Retinal pigment epithelial cell (primary cell): ENCODE measurements around the gene HNRNPA2B1.

ENCODE experiments used
- DNase-seq: peaks from one replicate; pipeline ENCODE4 v3.0.0-alpha.2; 2010; ENCODE audit warnings: low read depth
- H3K4me3 ChIP-seq: 2 replicates; pipeline ENCODE4 v1.5.1; 2011; ENCODE audit warnings: mild to moderate bottlenecking, low read length, control low read depth, moderate library complexity
- TF ChIP-seq, protein P1 (sequence below): conservative IDR thresholded peaks from 2 replicates; pipeline ENCODE4 v1.5.1; 2011; ENCODE audit warnings: low read depth, low read length, control low read depth, inconsistent platforms

HNRNPA2B1 gene

DNA sequence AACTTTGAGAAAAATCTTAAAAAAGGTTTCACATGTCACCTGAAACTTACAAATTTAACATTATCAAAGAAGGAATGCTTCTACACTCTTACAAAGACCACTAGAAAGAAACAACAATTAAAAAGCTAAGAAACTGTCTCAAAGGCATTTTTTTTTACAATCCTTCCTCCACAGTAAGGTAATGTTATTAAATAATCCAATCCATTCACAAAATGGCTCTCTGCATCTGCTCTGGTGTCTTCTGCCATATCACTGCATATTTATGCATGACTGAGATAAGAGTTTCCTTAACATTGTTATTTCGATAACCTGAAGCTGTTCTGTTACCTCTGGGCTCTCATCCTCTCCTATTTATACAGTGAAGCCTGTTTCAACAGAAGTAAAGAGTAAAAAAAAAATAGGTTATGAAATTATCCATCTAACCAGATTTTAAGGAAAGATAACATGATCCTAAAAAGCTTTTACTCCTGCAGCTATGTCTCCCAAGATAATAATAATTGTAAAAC is 8.5 kb downstream of the HNRNPA2B1 start:
- TF ChIP-seq, protein P1, sequence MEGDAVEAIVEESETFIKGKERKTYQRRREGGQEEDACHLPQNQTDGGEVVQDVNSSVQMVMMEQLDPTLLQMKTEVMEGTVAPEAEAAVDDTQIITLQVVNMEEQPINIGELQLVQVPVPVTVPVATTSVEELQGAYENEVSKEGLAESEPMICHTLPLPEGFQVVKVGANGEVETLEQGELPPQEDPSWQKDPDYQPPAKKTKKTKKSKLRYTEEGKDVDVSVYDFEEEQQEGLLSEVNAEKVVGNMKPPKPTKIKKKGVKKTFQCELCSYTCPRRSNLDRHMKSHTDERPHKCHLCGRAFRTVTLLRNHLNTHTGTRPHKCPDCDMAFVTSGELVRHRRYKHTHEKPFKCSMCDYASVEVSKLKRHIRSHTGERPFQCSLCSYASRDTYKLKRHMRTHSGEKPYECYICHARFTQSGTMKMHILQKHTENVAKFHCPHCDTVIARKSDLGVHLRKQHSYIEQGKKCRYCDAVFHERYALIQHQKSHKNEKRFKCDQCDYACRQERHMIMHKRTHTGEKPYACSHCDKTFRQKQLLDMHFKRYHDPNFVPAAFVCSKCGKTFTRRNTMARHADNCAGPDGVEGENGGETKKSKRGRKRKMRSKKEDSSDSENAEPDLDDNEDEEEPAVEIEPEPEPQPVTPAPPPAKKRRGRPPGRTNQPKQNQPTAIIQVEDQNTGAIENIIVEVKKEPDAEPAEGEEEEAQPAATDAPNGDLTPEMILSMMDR: no peak
- DNase-seq: no peak
- no peak overlapping the region for H3K4me3 ChIP-seq

- TF ChIP-seq, protein P1: no peak
- no peak for DNase-seq
- H3K4me3 ChIP-seq: no peak overlapping the region
These were observed 9.1 kb downstream of the HNRNPA2B1 start for GRCh38 chr7:26191233-26191973.

DNA sequence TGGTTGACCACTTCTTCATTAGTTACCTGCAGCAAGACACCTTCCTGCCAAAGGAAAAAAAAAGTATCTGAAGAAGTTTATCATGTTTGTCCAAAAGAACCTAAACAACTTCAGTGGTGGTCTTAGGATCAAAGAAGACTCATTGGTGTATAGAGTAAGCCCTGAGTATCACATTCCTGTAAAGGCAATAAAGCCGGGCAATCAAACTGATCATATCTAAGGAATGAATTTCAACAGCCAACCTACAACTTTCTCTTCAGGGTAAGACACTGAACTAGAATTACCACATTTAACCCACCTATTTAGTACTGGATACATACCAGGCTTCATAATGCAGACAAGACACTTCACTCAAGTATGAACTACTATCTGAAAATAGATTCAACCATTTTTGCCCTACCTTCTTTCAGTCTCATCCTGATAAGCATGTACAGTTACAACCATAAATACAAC is 10.1 kb downstream of the HNRNPA2B1 start:
- DNase-seq: no peak
- H3K4me3 ChIP-seq: no peak overlapping the region

GRCh38 chr7:26189697-26190096 is 10.8 kb downstream of the HNRNPA2B1 start:
- no peak overlapping the region for H3K4me3 ChIP-seq
- DNase-seq: no peak
- TF ChIP-seq, protein P1: no peak

More for the DNA sequence above, 10.1 kb downstream of the HNRNPA2B1 start:
- TF ChIP-seq, protein P1: no peak

DNA sequence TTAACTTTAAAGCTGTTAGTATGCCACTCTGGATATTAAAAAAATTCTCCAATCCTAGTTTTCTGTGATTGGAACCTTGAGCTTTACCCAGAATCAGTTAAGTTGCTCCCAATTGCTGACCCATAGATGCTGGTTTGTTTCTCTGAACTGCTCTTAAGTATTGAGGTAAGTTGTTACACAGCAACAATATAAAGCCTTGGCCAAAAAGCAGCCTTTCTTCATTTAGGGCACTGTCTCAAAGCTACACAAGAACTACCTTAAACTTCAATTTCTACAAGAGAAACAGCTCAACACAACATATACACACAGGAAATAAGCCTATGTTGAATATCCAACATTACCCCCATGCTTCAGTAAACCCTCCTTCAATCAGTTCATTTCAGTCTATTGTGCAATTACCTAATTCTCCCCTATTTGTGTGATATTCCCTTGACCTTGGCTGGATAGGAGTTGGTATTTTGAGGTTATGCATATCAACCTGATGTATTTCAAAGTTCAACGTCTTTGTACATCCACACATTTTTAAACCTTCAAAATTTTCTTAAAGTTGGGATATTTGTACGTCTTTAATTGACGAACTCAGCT is 11.5 kb downstream of the HNRNPA2B1 start:
- TF ChIP-seq, protein P1: no peak
- DNase-seq: no peak
- no peak overlapping the region for H3K4me3 ChIP-seq

DNA sequence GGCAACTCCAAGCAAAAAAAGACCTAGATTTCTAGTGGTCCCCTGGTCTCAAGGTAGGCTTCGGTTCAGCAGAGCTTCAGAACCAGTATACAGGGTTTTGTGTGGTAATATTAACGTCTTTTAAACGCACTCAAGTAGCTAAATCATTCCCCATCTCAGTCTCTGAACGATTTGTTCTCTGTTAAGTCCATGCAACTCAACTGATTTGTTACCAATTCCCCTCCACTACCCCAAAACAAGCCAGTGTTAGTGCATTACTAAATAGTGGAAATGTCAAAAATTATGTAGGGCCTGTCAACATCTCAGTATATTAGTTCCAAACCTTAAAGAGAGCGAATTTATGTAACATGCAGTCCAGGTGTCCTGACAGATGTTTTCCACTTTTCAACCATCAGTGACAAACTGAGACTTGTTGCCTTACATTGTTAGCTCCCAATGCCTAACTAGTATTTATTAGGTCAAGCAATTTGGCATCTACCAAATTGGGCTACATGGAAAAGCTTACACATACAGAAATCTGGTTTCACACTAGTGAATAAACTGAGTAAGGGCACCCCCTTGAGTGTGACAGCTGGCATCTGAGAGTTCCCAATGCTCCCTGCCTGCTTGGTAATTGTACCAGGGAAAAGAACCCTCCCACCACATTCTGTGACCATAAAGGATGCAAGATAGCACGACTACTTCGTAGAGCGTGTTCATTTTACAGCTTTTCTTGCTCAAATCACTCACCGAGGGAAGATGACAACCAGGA is 12.2 kb downstream of the HNRNPA2B1 start:
- no peak for DNase-seq
- TF ChIP-seq, protein P1: no peak
- H3K4me3 ChIP-seq: no peak overlapping the region
